Uterus (tissue), 2 donors: ENCODE results near the gene C22orf23.
A peak's percentile ranks its signal among the peaks of the same experiment; 100 is the strongest.

Experiments
- POLR2A ChIP-seq, 2 donors: fragments of 450-650 bp; IDR thresholded peaks; one replicate each; pipeline ENCODE4 v1.6.1; 2016; ENCODE audit warnings: antibody characterized with exemption in 2 of 2, mild to moderate bottlenecking in 1 of 2, moderate library complexity in 1 of 2
- TF ChIP-seq, protein P1 (sequence below), 4 experiments: fragments of 200-600 bp in 2 of 4; fragments of 450-650 bp in 2 of 4; sonication (generic) in 2 of 4; IDR thresholded peaks; one replicate each; pipeline ENCODE4 v1.5.1; 2016 to 2019; ENCODE audit warnings: antibody characterized with exemption in 4 of 4, mild to moderate bottlenecking in 2 of 4, moderate library complexity in 1 of 4

- TF ChIP-seq, protein P1, sequence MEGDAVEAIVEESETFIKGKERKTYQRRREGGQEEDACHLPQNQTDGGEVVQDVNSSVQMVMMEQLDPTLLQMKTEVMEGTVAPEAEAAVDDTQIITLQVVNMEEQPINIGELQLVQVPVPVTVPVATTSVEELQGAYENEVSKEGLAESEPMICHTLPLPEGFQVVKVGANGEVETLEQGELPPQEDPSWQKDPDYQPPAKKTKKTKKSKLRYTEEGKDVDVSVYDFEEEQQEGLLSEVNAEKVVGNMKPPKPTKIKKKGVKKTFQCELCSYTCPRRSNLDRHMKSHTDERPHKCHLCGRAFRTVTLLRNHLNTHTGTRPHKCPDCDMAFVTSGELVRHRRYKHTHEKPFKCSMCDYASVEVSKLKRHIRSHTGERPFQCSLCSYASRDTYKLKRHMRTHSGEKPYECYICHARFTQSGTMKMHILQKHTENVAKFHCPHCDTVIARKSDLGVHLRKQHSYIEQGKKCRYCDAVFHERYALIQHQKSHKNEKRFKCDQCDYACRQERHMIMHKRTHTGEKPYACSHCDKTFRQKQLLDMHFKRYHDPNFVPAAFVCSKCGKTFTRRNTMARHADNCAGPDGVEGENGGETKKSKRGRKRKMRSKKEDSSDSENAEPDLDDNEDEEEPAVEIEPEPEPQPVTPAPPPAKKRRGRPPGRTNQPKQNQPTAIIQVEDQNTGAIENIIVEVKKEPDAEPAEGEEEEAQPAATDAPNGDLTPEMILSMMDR (IDR thresholded peaks at IDR 0.05), result peak in 3 of 4 experiments; percentile 46 to 68 (median 62)
- TF ChIP-seq POLR2A (IDR thresholded peaks at IDR 0.05), result peak in 1 of 2 donors; percentile 82
Observed at GRCh38 chr22:37905534-37906363, 47.7 kb downstream of the C22orf23 start, which contains the start of gene MICALL1.
